Activated CD8-positive, alpha-beta memory T cell treated with anti-CD3 and anti-CD28 coated beads for 4 hours (primary cell): ENCODE results near the gene DUS3L.
"Not testable (repeated sequence)": the region's sequence is repeated elsewhere in the genome, so short reads cannot be mapped to it uniquely, and the experiment has no call there.

Source experiments
- DNase-seq, 2 donors: peaks; one replicate each; pipeline ENCODE4 v3.0.0-alpha.2; 2020; ENCODE audit warnings: low read depth in 2 of 2

The DUS3L gene

GRCh38 chr19:5774921-5775320 is 16.0 kb downstream of the DUS3L start:
- no peak for DNase-seq

GRCh38 chr19:5773276-5773675 is 17.7 kb downstream of the DUS3L start:
- no peak for DNase-seq

GRCh38 chr19:5772416-5772815 is 18.5 kb downstream of the DUS3L start:
- no peak for DNase-seq

GRCh38 chr19:5767949-5768348 is 23.0 kb downstream of the DUS3L start:
- no peak for DNase-seq

- DNase-seq, result no peak
These were observed 25.7 kb downstream of the DUS3L start for GRCh38 chr19:5765220-5765619.

GRCh38 chr19:5762608-5763217 is 28.2 kb downstream of the DUS3L start:
- DNase-seq, result no peak

GRCh38 chr19:5753743-5754142 is 37.2 kb downstream of the DUS3L start:
- DNase-seq, result no peak

- DNase-seq, result no peak
These were observed 39.3 kb downstream of the DUS3L start for GRCh38 chr19:5751709-5752108.

- DNase-seq, result no peak
These were observed 41.5 kb downstream of the DUS3L start for GRCh38 chr19:5749505-5749904.

GRCh38 chr19:5748920-5749319 is 42.0 kb downstream of the DUS3L start:
- DNase-seq, result not testable (repeated sequence)

- not testable (repeated sequence) for DNase-seq
These were observed 46.0 kb downstream of the DUS3L start for GRCh38 chr19:5744999-5745398.

- no peak for DNase-seq
These were observed 47.3 kb downstream of the DUS3L start for GRCh38 chr19:5743630-5744029.

- no peak for DNase-seq
These were observed 48.9 kb downstream of the DUS3L start for GRCh38 chr19:5742051-5742450.

- no peak for DNase-seq
These were observed 52.5 kb downstream of the DUS3L start for GRCh38 chr19:5738423-5738822.
